GM19467 (cell line): ENCODE data around the gene CEMIP.
"Not testable (repeated sequence)": the region's sequence is repeated elsewhere in the genome, so short reads cannot be mapped to it uniquely, and the experiment has no call there.

ENCODE experiments used
- ATAC-seq: cut with Tn5 transposase; IDR thresholded peaks from one replicate; pipeline ENCODE4 v1.9.1; 2021; ENCODE audit warnings: mild to moderate bottlenecking, moderate library complexity; ENCODE audit not compliant: unreplicated experiment

The CEMIP gene

GRCh38 chr15:80946576-80946975 lies 167.4 kb downstream of the CEMIP start:
- ATAC-seq, result no peak

GRCh38 chr15:80948651-80949292 lies 169.6 kb downstream of the CEMIP start:
- ATAC-seq, result no peak

DNA sequence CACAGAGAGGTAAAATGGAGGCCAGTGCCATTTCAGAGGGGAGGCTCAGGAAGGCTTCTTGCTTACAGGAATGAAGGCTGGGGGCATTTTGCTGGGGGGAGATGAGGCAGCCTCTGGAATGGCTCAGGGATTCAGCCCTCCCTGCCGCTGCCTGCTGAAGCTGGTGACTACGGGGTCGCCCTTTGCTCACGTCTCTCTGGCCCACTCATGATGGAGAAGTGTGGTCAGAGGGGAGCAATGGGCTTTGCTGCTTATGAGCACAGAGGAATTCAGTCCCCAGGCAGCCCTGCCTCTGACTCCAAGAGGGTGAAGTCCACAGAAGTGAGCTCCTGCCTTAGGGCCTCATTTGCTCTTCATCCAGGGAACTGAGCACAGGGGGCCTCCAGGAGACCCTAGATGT lies 170.6 kb downstream of the CEMIP start:
- no peak for ATAC-seq

DNA sequence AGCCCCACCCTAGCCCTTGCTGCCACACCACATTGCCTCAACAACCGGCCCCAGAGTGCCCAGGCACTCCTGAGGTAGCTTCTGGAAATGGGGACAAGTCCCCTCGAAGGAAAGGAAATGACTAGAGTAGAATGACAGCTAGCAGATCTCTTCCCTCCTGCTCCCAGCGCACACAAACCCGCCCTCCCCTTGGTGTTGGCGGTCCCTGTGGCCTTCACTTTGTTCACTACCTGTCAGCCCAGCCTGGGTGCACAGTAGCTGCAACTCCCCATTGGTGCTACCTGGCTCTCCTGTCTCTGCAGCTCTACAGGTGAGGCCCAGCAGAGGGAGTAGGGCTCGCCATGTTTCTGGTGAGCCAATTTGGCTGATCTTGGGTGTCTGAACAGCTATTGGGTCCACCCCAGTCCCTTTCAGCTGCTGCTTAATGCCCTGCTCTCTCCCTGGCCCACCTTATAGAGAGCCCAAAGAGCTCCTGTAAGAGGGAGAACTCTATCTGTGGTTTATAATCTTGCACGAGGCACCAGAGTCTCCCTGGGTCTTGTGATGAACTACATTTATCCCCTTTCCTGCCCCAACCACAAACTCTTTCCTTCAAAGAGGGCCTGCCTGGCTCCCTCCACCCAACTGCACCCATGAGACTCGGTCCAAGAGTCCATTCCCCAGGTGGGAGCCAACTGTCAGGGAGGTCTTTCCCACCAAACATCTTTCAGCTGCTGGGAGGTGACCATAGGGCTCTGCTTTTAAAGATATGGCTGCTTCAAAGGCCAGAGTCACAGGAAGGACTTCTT lies 171.3 kb downstream of the CEMIP start:
- no peak for ATAC-seq

DNA sequence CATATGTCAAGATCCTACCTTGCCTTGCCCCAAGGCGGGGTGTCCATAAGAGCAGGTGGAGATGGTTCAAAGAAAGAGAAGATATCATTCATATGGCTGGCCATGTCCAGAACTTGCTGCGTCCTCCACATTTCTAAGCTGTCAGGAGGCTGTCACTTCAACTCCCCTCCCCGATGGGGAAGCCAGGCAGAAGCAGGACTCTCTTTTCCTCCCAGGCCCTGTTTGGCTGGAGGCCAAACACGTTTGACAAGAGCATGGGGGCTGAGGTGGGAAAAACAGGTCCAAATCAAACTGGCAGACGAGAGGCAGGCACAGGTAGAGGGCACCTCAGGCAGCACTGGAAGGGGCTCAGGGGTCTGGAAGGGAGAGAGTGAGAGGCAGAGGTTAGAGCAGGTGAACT lies 172.8 kb downstream of the CEMIP start:
- no peak for ATAC-seq

DNA sequence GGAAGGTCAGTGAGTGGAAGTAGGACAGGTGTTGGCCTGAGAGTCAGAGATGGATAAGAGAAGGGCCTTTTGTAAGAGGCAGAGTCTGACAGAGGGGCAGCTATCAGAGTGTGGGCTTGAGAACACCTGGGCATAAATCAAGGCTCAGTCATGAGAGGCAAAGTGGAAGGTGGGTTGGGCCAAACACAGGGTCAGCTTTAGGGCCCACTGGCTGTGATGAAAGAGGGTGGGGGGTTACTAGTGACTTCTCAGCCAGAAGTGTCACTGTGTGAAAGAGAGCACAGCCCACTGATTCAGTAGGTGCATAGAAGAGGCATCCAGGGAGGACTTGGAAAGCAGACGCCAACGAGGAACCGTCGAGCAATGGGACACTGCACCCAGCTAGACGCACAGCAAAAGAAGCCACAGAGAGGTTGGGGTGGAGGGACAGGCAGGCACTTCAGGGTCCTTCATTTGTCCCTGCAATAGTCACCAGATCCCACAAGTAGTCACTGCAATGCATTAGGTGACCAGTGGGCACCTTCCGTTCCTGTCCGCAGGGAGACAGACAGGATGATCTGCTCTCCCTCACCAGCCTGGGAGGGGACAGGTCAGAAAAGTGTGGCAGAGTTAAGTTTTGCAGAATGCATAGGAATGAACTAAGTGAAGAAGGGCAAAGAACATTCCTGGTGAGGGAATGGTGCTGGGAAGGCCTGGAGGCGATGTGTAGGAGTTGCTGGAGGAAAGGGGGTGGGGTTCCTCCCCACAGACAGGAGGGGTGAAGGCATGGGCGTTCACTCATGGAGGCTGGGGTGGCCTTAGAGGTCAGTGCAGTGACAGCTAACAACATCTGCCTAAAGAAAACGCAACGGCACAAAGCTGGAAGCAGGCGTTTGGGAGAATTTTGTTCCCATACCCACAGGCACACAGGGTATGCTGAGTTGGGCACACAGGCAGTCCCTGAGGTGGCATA lies 174.1 kb downstream of the CEMIP start:
- ATAC-seq, result no peak

DNA sequence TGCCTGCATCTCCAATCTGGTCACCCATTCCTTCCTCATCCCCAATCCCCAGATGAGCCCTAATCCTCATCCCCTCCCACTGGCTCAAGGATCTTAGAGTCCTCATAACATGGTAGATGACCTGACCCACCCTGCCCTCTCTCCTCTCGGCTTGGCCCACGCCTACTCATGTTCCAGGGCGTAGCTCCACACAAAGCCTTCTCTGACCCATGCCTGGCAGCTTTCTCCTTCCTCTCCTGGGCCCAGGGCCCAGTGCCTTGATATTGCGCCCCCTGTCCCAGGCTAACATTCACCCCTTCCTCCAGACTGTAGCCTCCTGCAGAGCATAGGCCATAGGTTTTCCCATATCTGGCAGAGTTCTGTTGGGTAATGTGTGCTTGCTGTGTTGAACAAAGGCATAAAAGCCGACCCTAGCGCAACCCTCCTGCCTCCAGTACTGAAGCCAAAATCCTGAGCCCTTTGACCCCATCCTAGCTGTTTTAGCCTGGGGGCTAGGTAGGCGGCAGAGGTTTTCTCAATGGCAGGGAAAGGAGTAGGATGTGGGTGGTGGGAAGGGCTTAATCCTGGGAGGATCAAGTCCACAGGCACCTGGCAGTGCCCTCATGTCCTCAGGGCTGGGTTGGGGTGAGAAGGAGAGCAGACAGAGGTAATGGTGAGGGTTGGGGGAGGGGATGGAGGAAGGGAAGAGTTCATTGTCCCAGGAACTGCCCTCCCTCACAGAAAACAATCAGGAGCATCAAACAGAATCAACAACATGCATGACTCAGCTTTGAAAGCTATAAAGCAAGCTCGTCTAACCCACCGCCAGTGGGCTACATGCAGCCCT lies 175.0 kb downstream of the CEMIP start:
- no peak for ATAC-seq

- not testable (repeated sequence) for ATAC-seq
Observed at GRCh38 chr15:80955571-80956452, 176.6 kb downstream of the CEMIP start.

GRCh38 chr15:80957556-80957955 lies 178.4 kb downstream of the CEMIP start:
- no peak for ATAC-seq

GRCh38 chr15:80957976-80958375 lies 178.8 kb downstream of the CEMIP start:
- ATAC-seq, result no peak

DNA sequence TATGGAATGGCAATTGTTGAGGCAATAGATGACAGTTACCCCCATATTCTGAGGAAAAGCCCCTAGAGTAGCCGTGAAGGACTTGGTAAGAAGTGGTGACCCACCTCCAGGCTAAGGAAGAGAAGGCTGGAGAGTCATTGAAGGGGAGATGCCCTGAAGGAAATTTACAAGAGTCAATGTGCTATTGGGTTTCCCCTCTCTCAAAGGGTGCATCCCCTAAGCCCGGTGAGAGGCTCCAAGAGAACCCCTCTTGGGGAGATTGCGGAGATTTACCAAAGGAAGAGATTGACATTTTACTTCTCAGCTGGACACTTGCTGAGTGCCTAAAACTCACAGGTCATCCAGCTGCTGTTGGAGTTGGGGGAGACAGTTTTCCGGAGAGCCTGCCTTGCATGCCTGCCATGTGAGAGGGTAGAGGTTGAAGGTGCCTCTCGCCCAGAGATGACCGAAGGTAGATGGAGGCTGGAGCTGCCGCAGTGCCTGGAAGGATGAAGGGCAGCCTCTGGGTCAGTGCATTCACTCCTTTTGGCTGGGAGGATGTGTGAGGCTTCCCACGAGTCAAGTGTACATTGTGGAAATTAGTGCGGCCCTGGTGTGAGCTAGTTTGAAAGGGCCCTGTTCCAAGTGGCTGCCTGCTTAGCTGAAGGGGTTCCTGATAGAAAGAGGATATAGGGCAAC lies 179.8 kb downstream of the CEMIP start:
- ATAC-seq, result no peak

GRCh38 chr15:80965454-80965853 lies 186.3 kb downstream of the CEMIP start:
- ATAC-seq, result not testable (repeated sequence)

DNA sequence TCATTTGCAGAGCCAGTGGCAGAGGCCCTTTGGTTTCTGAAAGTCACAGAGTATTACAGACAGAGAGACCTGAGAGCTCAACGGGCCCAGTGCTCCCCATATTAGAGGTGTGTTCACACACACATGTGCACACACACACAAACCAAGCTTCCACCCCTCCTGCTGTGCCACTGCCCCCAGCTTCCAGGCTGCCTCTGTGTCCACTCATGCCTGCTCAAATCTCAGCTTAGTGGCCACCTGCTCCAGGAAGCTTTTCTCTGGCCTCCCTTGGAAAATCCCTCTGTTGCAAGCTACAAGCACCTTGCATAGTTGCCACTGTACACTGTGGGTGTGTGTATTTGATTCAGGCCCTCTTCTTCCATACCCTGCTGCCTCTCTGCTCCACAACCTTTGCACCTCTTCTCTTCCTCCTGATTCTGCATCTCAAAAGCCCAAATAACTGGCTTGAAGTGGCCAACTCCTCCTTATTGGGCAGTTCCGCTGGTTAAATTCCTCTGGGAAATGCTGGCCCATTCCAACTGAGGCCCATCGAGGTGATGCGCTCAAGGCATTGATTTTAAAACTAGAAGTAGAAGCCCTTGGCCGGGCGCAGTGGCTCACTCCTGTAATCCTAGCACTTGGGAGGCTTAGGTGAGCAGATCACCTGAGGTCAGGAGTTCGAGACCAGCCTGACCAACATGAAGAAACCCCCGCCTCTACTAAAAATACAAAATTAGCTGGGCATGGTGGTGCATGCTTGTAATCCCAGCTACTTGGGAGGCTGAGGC lies 187.4 kb downstream of the CEMIP start:
- ATAC-seq, result no peak

- ATAC-seq, result no peak
Observed at GRCh38 chr15:80967451-80967850, 188.3 kb downstream of the CEMIP start.

- no peak for ATAC-seq
Observed at GRCh38 chr15:80967991-80968510, 188.9 kb downstream of the CEMIP start.

DNA sequence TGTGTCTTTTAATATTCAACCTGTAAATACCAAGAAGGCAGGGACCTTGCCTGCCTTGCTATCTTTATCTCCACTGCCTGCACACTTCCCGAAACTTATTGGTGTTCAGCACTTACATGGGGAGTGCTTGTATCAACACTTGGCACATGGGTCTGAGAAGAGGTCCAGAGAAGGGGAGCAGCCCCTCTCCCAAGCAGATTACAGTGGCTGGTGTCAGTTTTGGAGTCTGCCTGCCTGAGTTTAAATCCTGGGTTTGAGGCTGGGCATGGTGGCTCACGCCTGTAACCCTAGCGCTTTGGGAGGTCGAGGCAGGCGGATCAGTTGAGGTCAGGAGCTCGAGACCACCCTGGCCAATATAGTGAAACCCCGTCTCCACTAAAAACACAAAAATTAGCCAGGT lies 190.1 kb downstream of the CEMIP start:
- no peak for ATAC-seq

- no peak for ATAC-seq
Observed at GRCh38 chr15:80970018-80970657, 191.0 kb downstream of the CEMIP start.

DNA sequence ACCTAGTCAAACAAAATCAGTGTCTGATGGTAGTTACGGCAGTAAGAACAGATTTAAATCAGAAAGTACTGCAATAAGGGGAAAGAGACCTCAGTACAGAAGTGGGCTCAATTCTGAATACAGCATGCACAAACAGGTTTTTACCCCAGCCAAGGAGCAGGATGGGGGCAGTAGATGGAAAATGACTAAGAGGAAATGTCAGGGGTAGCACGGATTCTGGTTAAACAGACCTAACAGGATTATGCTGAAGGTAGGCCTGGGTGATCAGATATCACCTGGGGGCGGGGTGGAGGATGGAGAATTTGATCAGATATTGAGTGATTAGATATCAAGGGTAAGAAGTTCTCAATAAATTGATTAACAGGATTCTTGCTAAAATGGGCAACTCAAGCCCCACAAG lies 191.5 kb downstream of the CEMIP start:
- ATAC-seq, result no peak
